H1 (cell line): ENCODE data around the gene VIM. TPM values are rescaled to one million over a fixed set of nuclear protein-coding genes. Genes with fewer than 3 reads are reported as not detected.

Experiments used
- POLR2A ChIP-seq, 2 experiments: IDR thresholded peaks; 1 replicate in 1 of 2; 2 replicates in 1 of 2; pipeline ENCODE4 v1.6.1; 2011; ENCODE audit warnings: low read depth in 2 of 2, low read length in 2 of 2, mild to moderate bottlenecking in 2 of 2; ENCODE audit errors: control extremely low read depth in 1 of 2
- SP4 ChIP-seq: IDR thresholded peaks from 2 replicates; pipeline ENCODE4 v1.6.1; 2012; ENCODE audit warnings: low read length, inconsistent platforms
- polyA plus RNA-seq, 7 experiments: library from polyadenylated mRNA; depleted of rRNA in 3 of 7; stranded (reverse) in 5 of 7; unstranded in 2 of 7; fragments of >200 nt in 5 of 7; fragments of 200-250 nt in 2 of 7; gene quantifications; 1 replicate in 5 of 7; 2 replicates in 1 of 7; 4 replicates in 1 of 7; pipeline versions ENCODE4 v1.2.1 to v1.2.3, GENCODE V29; 2011 to 2013; ENCODE audit warnings: missing spikeins in 2 of 7, mixed read lengths in 2 of 7
- total RNA-seq: library from RNA; stranded (reverse); fragmentation: NEBNext Ultra II Directional; extraction: Animal tissue kit (Norgen Biotek cat#: 25700); gene quantifications from 2 replicates; pipeline ENCODE4 v1.2.1, GENCODE V29; 2021
- TF ChIP-seq, protein P1 (sequence below): fragments of 300-600 bp; sonication (generic); IDR thresholded peaks from 2 replicates; pipeline ENCODE4 v1.7.1; 2012; ENCODE audit warnings: low read length, moderate library complexity, mild to moderate bottlenecking, inconsistent platforms; ENCODE audit not compliant: insufficient replicate concordance

Gene VIM
- total and polyA plus RNA-seq, 2 of the 8 experiments (the other 6 are each of a cell fraction or from before 2014, with no cell fraction given), result 347 to 372 TPM

DNA sequence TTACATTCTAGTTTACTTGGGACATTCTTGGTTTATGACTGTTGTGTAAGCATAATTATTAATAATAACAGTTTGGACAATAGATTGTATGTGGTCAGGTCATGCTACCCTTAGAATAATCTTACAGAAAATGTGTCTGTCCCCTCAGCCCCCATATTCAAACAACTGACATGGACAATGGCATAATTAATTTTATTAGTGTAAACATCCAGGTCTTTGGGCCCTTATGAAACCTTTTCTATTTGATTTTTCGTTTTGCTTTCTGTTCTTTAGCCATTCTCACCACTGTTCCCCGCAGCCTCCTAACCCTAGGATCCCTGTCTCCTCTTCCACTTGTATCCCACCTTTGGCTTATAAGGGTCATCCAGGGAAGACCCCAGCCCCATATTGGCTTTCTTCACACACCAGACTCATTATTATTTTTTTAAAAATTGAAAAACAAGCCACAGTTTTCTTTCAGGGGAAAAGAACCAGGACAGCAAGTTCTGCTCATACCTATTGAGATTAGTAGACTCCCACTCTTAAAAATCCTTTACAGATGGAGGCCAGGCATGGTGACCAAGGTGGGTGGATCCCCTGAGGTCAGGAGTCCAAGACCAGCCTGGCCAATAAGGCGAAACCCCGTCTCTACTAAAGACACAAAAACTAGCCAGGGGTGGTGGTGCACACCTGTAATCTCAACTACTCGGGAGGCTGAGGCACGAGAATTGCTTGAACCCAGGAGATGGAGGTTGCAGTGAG, 11.5 kb downstream of the VIM start (continued):
- TF ChIP-seq, protein P1, sequence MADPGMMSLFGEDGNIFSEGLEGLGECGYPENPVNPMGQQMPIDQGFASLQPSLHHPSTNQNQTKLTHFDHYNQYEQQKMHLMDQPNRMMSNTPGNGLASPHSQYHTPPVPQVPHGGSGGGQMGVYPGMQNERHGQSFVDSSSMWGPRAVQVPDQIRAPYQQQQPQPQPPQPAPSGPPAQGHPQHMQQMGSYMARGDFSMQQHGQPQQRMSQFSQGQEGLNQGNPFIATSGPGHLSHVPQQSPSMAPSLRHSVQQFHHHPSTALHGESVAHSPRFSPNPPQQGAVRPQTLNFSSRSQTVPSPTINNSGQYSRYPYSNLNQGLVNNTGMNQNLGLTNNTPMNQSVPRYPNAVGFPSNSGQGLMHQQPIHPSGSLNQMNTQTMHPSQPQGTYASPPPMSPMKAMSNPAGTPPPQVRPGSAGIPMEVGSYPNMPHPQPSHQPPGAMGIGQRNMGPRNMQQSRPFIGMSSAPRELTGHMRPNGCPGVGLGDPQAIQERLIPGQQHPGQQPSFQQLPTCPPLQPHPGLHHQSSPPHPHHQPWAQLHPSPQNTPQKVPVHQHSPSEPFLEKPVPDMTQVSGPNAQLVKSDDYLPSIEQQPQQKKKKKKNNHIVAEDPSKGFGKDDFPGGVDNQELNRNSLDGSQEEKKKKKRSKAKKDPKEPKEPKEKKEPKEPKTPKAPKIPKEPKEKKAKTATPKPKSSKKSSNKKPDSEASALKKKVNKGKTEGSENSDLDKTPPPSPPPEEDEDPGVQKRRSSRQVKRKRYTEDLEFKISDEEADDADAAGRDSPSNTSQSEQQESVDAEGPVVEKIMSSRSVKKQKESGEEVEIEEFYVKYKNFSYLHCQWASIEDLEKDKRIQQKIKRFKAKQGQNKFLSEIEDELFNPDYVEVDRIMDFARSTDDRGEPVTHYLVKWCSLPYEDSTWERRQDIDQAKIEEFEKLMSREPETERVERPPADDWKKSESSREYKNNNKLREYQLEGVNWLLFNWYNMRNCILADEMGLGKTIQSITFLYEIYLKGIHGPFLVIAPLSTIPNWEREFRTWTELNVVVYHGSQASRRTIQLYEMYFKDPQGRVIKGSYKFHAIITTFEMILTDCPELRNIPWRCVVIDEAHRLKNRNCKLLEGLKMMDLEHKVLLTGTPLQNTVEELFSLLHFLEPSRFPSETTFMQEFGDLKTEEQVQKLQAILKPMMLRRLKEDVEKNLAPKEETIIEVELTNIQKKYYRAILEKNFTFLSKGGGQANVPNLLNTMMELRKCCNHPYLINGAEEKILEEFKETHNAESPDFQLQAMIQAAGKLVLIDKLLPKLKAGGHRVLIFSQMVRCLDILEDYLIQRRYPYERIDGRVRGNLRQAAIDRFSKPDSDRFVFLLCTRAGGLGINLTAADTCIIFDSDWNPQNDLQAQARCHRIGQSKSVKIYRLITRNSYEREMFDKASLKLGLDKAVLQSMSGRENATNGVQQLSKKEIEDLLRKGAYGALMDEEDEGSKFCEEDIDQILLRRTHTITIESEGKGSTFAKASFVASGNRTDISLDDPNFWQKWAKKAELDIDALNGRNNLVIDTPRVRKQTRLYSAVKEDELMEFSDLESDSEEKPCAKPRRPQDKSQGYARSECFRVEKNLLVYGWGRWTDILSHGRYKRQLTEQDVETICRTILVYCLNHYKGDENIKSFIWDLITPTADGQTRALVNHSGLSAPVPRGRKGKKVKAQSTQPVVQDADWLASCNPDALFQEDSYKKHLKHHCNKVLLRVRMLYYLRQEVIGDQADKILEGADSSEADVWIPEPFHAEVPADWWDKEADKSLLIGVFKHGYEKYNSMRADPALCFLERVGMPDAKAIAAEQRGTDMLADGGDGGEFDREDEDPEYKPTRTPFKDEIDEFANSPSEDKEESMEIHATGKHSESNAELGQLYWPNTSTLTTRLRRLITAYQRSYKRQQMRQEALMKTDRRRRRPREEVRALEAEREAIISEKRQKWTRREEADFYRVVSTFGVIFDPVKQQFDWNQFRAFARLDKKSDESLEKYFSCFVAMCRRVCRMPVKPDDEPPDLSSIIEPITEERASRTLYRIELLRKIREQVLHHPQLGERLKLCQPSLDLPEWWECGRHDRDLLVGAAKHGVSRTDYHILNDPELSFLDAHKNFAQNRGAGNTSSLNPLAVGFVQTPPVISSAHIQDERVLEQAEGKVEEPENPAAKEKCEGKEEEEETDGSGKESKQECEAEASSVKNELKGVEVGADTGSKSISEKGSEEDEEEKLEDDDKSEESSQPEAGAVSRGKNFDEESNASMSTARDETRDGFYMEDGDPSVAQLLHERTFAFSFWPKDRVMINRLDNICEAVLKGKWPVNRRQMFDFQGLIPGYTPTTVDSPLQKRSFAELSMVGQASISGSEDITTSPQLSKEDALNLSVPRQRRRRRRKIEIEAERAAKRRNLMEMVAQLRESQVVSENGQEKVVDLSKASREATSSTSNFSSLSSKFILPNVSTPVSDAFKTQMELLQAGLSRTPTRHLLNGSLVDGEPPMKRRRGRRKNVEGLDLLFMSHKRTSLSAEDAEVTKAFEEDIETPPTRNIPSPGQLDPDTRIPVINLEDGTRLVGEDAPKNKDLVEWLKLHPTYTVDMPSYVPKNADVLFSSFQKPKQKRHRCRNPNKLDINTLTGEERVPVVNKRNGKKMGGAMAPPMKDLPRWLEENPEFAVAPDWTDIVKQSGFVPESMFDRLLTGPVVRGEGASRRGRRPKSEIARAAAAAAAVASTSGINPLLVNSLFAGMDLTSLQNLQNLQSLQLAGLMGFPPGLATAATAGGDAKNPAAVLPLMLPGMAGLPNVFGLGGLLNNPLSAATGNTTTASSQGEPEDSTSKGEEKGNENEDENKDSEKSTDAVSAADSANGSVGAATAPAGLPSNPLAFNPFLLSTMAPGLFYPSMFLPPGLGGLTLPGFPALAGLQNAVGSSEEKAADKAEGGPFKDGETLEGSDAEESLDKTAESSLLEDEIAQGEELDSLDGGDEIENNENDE, result no peak
- no peak for TF ChIP-seq SP4
- TF ChIP-seq POLR2A (IDR thresholded peaks at IDR 0.05; ENCODE audit: control extremely low read depth in 1 of 2, low read depth in 2 of 2, low read length in 2 of 2), result no peak
